Osteocyte (in vitro differentiated cells): ENCODE data around the gene CLDN34. TPM values are rescaled to one million over a fixed set of nuclear protein-coding genes. Genes with fewer than 3 reads are reported as not detected.

Source experiments
- DNase-seq: peaks from one replicate; pipeline ENCODE4 v3.0.0; 2021; ENCODE audit warnings: mixed read lengths; ENCODE audit not compliant: unreplicated experiment; ENCODE audit errors: extremely low spot score
- H3K27ac Mint-ChIP-seq: one replicate; pipeline ENCODE4 v1.8.0; 2021; ENCODE audit warnings: mild to moderate bottlenecking, mixed read lengths; ENCODE audit not compliant: unreplicated experiment
- H3K27me3 Mint-ChIP-seq: one replicate; pipeline ENCODE4 v1.8.0; 2021; ENCODE audit warnings: mixed read lengths; ENCODE audit not compliant: unreplicated experiment
- H3K36me3 Mint-ChIP-seq: one replicate; pipeline ENCODE4 v1.8.0; 2021; ENCODE audit warnings: mixed read lengths; ENCODE audit not compliant: unreplicated experiment
- H3K4me1 Mint-ChIP-seq: one replicate; pipeline ENCODE4 v1.8.0; 2021; ENCODE audit warnings: mixed read lengths; ENCODE audit not compliant: unreplicated experiment
- H3K4me3 Mint-ChIP-seq: one replicate; pipeline ENCODE4 v1.8.0; 2021; ENCODE audit warnings: mild to moderate bottlenecking, moderate library complexity, mixed read lengths; ENCODE audit not compliant: unreplicated experiment
- H3K9me3 Mint-ChIP-seq: one replicate; pipeline ENCODE4 v1.8.0; 2021; ENCODE audit warnings: mixed read lengths; ENCODE audit not compliant: unreplicated experiment
- total RNA-seq: library from RNA; stranded (reverse); gene quantifications from 2 replicates; pipeline ENCODE4 v1.2.1, GENCODE V29; 2021
- TF ChIP-seq, protein P1 (sequence below): fragments of 200-600 bp; sonication (generic); IDR thresholded peaks from 2 replicates; pipeline ENCODE4 v1.5.0; 2021; ENCODE audit warnings: antibody characterized with exemption, mild to moderate bottlenecking, moderate library complexity

CLDN34 gene
- total RNA-seq, 1 donor from 2014 or later, result 0.59 TPM

DNA sequence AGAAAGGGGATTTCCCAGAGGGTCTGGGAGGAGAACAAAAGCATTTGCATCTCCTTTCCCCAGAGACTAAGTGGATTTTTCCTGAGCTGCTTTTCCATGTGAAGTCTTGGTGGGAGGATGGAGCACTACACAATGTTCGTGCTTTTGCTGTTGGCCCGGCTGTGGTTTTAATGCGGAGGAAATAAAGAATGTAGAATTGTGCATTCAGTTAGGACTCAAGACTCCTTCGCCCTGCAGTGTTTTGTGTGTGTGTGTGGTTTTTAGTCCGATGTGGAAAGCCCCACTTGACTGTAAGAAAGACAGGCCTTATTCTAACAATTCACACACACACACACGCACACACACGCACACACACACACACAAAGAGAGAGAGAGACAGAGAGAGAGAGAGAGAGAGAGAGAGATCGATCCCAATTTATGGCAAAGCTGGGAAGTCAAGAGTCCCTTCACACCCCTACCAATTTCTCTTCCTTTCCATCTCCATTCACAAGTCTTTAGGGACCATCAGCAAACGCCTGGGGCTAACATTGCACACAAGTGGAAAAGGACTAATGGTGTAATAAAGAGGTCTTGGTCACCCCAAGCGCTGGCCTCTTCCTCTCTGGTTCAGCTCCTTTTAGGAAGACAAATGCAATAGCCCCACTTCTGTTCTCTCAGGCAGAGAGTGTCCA lies 44.2 kb downstream of the CLDN34 start:
- TF ChIP-seq, protein P1, sequence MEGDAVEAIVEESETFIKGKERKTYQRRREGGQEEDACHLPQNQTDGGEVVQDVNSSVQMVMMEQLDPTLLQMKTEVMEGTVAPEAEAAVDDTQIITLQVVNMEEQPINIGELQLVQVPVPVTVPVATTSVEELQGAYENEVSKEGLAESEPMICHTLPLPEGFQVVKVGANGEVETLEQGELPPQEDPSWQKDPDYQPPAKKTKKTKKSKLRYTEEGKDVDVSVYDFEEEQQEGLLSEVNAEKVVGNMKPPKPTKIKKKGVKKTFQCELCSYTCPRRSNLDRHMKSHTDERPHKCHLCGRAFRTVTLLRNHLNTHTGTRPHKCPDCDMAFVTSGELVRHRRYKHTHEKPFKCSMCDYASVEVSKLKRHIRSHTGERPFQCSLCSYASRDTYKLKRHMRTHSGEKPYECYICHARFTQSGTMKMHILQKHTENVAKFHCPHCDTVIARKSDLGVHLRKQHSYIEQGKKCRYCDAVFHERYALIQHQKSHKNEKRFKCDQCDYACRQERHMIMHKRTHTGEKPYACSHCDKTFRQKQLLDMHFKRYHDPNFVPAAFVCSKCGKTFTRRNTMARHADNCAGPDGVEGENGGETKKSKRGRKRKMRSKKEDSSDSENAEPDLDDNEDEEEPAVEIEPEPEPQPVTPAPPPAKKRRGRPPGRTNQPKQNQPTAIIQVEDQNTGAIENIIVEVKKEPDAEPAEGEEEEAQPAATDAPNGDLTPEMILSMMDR, result no peak
- H3K27ac Mint-ChIP-seq, result peak overlapping the region; percentile 67
- no peaks in the 10 kb centered on the region for H3K9me3 Mint-ChIP-seq
- no peaks in the 10 kb centered on the region for H3K27me3 Mint-ChIP-seq
- no peaks in the 10 kb centered on the region for H3K36me3 Mint-ChIP-seq
- H3K4me3 Mint-ChIP-seq, result no peak overlapping the region
- DNase-seq, result no peak
- H3K4me1 Mint-ChIP-seq, result peaks cover 33% of the 10 kb centered on the region

DNA sequence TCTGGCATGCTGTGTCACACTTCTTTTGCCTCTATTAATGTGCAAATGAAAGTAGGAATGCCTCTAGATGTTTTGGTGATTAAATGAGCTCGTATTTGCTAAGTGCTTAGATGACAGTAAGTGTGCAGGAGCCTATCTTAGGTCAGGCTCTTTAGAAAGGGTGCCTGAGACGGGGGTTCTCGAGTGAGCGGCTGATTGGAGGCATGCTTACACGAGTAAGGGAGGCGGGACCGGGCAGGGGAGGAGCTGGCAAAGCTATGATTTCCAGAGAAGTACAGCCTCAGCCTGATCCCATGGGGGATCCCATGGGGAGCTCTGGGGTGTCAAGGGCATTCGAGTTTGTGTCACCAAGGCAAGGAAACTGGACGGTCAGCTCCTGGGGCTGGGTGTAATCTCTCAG lies 44.8 kb downstream of the CLDN34 start:
- H3K9me3 Mint-ChIP-seq, result no peaks in the 10 kb centered on the region

DNA sequence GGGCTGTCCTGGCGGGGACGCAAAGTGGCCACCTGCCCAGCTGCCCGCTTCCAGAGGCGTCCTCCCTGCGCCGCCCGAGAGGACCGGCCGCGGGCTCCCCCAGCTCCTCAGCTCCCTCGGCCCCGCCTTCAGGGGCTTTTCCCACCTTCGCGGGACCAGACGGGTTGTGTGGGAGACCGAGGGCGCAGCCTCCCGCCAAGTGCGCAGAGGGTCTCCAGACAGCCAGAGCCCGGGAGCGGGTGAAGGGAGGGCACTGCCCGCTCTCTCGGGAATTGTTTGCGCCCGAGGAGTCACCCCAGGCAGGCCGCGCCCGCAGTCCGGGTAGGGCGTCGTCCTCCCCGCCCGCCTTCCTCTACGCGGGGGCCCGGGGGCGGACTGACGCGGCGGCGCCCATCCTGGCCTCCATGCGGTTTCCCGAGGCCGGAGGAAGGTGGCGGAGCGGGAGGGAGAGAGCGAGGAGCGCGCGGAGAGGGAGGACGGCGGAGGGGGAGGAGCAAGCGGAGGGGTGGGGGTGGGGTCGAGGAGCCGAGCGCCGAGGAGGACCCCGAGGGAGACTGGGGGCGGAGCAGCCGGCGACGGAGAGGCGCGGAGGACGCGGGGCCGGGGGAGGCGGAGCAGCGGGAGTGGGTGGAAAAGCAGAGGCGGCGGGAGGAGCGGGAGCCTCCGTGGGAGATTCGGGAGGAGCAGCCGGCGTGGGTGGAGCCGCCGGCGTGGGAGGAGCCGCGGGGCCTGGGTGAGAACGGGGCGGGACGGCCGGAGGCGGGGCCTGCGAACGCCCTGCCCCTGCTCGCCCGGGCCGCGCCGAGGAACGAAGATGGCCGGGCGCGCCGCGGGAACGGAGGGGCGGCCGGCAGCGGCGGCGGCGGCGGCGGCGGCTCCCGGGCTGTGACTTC lies 47.5 kb downstream of the CLDN34 start:
- Mint-ChIP-seq H3K4me3 (peak overlapping the region; percentile 70), H3K4me1 (peaks cover 53% of the 10 kb centered on the region), H3K9me3 (no peaks in the 10 kb centered on the region), H3K36me3 (no peaks in the 10 kb centered on the region), H3K27ac (peak overlapping the region; percentile 38), H3K27me3 (no peaks in the 10 kb centered on the region)
- TF ChIP-seq, protein P1, result no peak
- peak; percentile 96 for DNase-seq

More for the DNA sequence above, 44.8 kb downstream of the CLDN34 start:
- H3K36me3 Mint-ChIP-seq, result no peaks in the 10 kb centered on the region
- DNase-seq, result no peak
- peaks cover 36% of the 10 kb centered on the region for H3K4me1 Mint-ChIP-seq
- no peaks in the 10 kb centered on the region for H3K27me3 Mint-ChIP-seq
- TF ChIP-seq, protein P1, result no peak
- no peak overlapping the region for H3K4me3 Mint-ChIP-seq
- H3K27ac Mint-ChIP-seq, result peak overlapping the region; percentile 67

DNA sequence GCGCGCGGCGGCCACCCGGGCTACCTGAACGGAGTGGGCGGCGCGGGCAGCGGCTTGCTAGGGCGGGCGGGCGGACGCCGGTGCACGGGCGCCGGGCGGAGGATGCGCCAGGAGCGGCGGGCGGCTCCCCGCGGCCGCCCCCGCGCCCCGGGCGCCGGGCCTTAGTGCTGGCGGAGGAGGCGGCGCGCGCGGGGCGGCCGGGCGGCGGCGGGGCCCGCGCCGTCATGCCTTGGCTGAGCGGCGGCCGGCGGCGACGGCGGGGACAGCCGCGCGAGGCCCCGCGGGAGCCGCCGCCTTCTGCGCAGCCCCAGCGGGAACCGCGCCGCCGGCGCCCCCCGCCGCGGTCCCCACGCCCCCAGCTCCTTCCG lies 48.2 kb downstream of the CLDN34 start:
- H3K27ac Mint-ChIP-seq, result no peak overlapping the region
- peaks cover 47% of the 10 kb centered on the region for H3K4me1 Mint-ChIP-seq
- TF ChIP-seq, protein P1, result no peak
- H3K36me3 Mint-ChIP-seq, result no peaks in the 10 kb centered on the region
- DNase-seq, result no peak
- H3K9me3 Mint-ChIP-seq, result no peaks in the 10 kb centered on the region
- H3K27me3 Mint-ChIP-seq, result no peaks in the 10 kb centered on the region
- H3K4me3 Mint-ChIP-seq, result no peak overlapping the region
